C4-2B (cell line): ENCODE data around the gene APIP.

Experiments used
- ZFX ChIP-seq: fragments of 450-650 bp; IDR thresholded peaks from 2 replicates; pipeline ENCODE4 v1.6.1; 2017
- TF ChIP-seq, protein P1 (sequence below): fragments of 450-650 bp; conservative IDR thresholded peaks from 2 replicates; pipeline ENCODE4 v1.5.1; 2017; ENCODE audit warnings: mild to moderate bottlenecking

DNA sequence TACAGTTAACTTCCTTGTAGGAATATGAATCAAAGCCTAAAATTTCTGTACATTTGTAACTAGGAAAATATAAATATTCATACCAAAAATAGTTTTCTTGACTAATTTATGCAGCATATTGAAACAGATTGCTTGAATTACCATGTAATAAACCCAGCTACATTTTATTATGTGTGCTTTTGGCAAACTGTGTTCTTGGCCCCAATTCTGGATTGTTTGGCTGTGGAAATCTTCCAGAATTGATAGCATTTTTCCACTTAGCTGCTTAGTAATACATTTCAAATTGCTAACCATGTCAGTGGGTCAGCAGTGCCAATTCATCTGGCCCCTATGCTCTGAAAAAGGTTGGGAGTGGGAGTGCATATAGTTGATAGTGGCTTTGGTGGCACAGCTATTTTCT is 32.5 kb upstream of the APIP start:
- TF ChIP-seq, protein P1, sequence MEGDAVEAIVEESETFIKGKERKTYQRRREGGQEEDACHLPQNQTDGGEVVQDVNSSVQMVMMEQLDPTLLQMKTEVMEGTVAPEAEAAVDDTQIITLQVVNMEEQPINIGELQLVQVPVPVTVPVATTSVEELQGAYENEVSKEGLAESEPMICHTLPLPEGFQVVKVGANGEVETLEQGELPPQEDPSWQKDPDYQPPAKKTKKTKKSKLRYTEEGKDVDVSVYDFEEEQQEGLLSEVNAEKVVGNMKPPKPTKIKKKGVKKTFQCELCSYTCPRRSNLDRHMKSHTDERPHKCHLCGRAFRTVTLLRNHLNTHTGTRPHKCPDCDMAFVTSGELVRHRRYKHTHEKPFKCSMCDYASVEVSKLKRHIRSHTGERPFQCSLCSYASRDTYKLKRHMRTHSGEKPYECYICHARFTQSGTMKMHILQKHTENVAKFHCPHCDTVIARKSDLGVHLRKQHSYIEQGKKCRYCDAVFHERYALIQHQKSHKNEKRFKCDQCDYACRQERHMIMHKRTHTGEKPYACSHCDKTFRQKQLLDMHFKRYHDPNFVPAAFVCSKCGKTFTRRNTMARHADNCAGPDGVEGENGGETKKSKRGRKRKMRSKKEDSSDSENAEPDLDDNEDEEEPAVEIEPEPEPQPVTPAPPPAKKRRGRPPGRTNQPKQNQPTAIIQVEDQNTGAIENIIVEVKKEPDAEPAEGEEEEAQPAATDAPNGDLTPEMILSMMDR: no peak
- TF ChIP-seq ZFX: no peak
